Endothelial cell of umbilical vein (primary cell): ENCODE measurements around the gene SQSTM1. TPM values are rescaled to one million over a fixed set of nuclear protein-coding genes. Genes with fewer than 3 reads are reported as not detected.

ENCODE experiments used
- BruUV-seq: library from RNA; stranded (reverse); fragments of 400-500 nt; replicated peaks from 2 replicates; lab custom pipeline; 2021; lab: Mats Ljungman, UMichigan
- CTCF ChIA-PET: fragments of 300-600, 350-600 bp; sonication (Branson Sonifier 250); formaldehyde crosslinking; loops from one replicate; lab custom pipeline; 2021; ENCODE audit warnings: antibody characterized with exemption, inconsistent platforms; lab: Charles Lee
- POLR2A ChIA-PET: fragments of 300-600, 350-600 bp; sonication (Branson Sonifier 250); formaldehyde crosslinking; loops from one replicate; lab custom pipeline; 2021; ENCODE audit warnings: antibody characterized with exemption, inconsistent platforms; lab: Charles Lee
- DNase-seq: peaks from one replicate; pipeline ENCODE4 v3.0.0-alpha.2; 2011; ENCODE audit warnings: low read depth, low spot score
- FAIRE-seq: peaks from 2 replicates; lab custom pipeline; 2011; peaks lifted over from hg19 to GRCh38; lab: Jason Lieb, UNC
- H2AFZ ChIP-seq: 2 replicates; pipeline ENCODE4 v1.6.0; 2012; ENCODE audit warnings: low read depth, low read length, control low read depth, inconsistent platforms
- H3K27ac ChIP-seq: 2 replicates; pipeline ENCODE4 v1.5.1; 2011; ENCODE audit warnings: low read depth, mild to moderate bottlenecking, control low read depth, low read length, moderate library complexity; ENCODE audit not compliant: insufficient read depth
- H3K27me3 ChIP-seq, 2 experiments: 2 replicates each; pipeline versions ENCODE4 v1.6.0 to v1.6.1; 2011; ENCODE audit warnings: low read length in 2 of 2, mixed read lengths in 1 of 2; ENCODE audit not compliant: control insufficient read depth in 2 of 2, insufficient read depth in 2 of 2
- H3K36me3 ChIP-seq, 2 experiments: 2 replicates in 1 of 2; 3 replicates in 1 of 2; pipeline ENCODE4 v1.5.1; 2011; ENCODE audit warnings: low read length in 2 of 2, mild to moderate bottlenecking in 1 of 2, moderate library complexity in 1 of 2; ENCODE audit not compliant: control insufficient read depth in 2 of 2, insufficient read depth in 2 of 2; ENCODE audit errors: extremely low read depth in 1 of 2
- H3K4me1 ChIP-seq: 3 replicates; pipeline ENCODE4 v1.5.1; 2011; ENCODE audit warnings: mild to moderate bottlenecking, low read length; ENCODE audit not compliant: control insufficient read depth, insufficient read depth; ENCODE audit errors: extremely low read depth
- H3K4me2 ChIP-seq: 2 replicates; pipeline ENCODE4 v1.6.1; 2011; ENCODE audit warnings: low read length, control low read depth, mixed read lengths; ENCODE audit not compliant: insufficient read depth
- H3K4me3 ChIP-seq, 3 experiments: fragments of 200-600 bp in 1 of 3; sonication (generic), shearing (Covaris generic) in 1 of 3; replicated peaks in 1 of 3; 2 replicates each; pipeline ENCODE4 v1.5.1; 2011 to 2016; ENCODE audit warnings: control low read depth in 3 of 3, low read length in 3 of 3, mild to moderate bottlenecking in 2 of 3, inconsistent platforms in 1 of 3, low read depth in 1 of 3, moderate library complexity in 1 of 3; ENCODE audit not compliant: insufficient read depth in 1 of 3
- H3K79me2 ChIP-seq: 2 replicates; pipeline ENCODE4 v1.6.0; 2012; ENCODE audit warnings: low read length, inconsistent platforms; ENCODE audit not compliant: control insufficient read depth, insufficient read depth
- H3K9ac ChIP-seq: replicated peaks from 2 replicates; pipeline ENCODE3; 2011; ENCODE audit warnings: low read length, control low read depth; ENCODE audit not compliant: insufficient read depth; ENCODE audit errors: extremely low read depth
- H3K9me1 ChIP-seq: replicated peaks from 3 replicates; pipeline ENCODE4 v1.6.0; 2011; ENCODE audit warnings: mild to moderate bottlenecking, low read length; ENCODE audit not compliant: control insufficient read depth, insufficient read depth; ENCODE audit errors: extremely low read depth
- H3K9me3 ChIP-seq: replicated peaks from 2 replicates; pipeline ENCODE4 v1.5.1; 2012; ENCODE audit warnings: low read length, inconsistent platforms; ENCODE audit not compliant: control insufficient read depth, insufficient read depth
- H4K20me1 ChIP-seq: replicated peaks from 2 replicates; pipeline ENCODE3; 2011; ENCODE audit warnings: mild to moderate bottlenecking, low read length; ENCODE audit not compliant: control insufficient read depth, insufficient read depth; ENCODE audit errors: extremely low read depth
- CTCF ChIP-seq, 2 donors: IDR thresholded peaks; 1 replicate in 1 of 2; 2 replicates in 1 of 2; pipeline ENCODE4 v1.5.1; 2011; ENCODE audit warnings: low read length in 2 of 2, mild to moderate bottlenecking in 2 of 2, moderate library complexity in 2 of 2, control low read depth in 1 of 2, inconsistent platforms in 1 of 2, low read depth in 1 of 2; ENCODE audit not compliant: insufficient read depth in 1 of 2; ENCODE audit errors: extremely low read depth in 1 of 2
- EZH2 ChIP-seq: IDR thresholded peaks from 2 replicates; pipeline ENCODE4 v1.6.1; 2012; ENCODE audit warnings: borderline replicate concordance, low read depth, mild to moderate bottlenecking, moderate library complexity, low read length, inconsistent platforms; ENCODE audit not compliant: severe bottlenecking
- FOS ChIP-seq: IDR thresholded peaks from 2 replicates; pipeline ENCODE4 v1.6.1; 2011; ENCODE audit warnings: mild to moderate bottlenecking, low read length, moderate library complexity, borderline replicate concordance; ENCODE audit not compliant: insufficient read depth
- GATA2 ChIP-seq: IDR thresholded peaks from 2 replicates; pipeline ENCODE4 v1.7.0; 2011; ENCODE audit warnings: low read depth, mild to moderate bottlenecking, moderate library complexity, mixed read lengths, low read length; ENCODE audit not compliant: insufficient read length, insufficient read depth
- JUN ChIP-seq: IDR thresholded peaks from 2 replicates; pipeline ENCODE4 v1.6.1; 2011; ENCODE audit warnings: borderline replicate concordance, low read depth; ENCODE audit not compliant: insufficient read length, insufficient read depth
- MAX ChIP-seq: IDR thresholded peaks from 2 replicates; pipeline ENCODE4 v1.6.1; 2011; ENCODE audit not compliant: insufficient read depth, insufficient read length
- MYC ChIP-seq: IDR thresholded peaks from one replicate; pipeline ENCODE4 v1.6.1; 2011; ENCODE audit warnings: mild to moderate bottlenecking, low read depth, low read length
- POLR2A ChIP-seq: IDR thresholded peaks from 2 replicates; pipeline ENCODE4 v1.6.1; 2012; ENCODE audit warnings: low read depth, mild to moderate bottlenecking, control low read depth, low read length
- POLR2AphosphoS5 ChIP-seq: IDR thresholded peaks from 2 replicates; pipeline ENCODE4 v1.6.1; 2012; ENCODE audit warnings: low read depth, mild to moderate bottlenecking, control low read depth, low read length, moderate library complexity; ENCODE audit not compliant: insufficient read depth
- dilution Hi-C: fragments of 300-500 bp; cut with MboI; formaldehyde crosslinking; loops from one replicate; pipeline ENCODE4 v1.15.0; 2019; ENCODE audit warnings: low sequenced_read_pairs; ENCODE audit not compliant: extremely low pct_ligation_motif_present
- intact Hi-C: fragments of 100-400 bp; cut with micrococcal nuclease; formaldehyde crosslinking; loops from one replicate; pipeline ENCODE4 v1.10.0; 2022
- polyA plus RNA-seq, 4 experiments: library from polyadenylated mRNA; depleted of rRNA in 3 of 4; stranded (reverse) in 3 of 4; unstranded in 1 of 4; fragments of >200 nt; gene quantifications; 2 replicates each; pipeline versions ENCODE4 v1.2.1 to v1.2.3, GENCODE V29; 2011 to 2012; ENCODE audit warnings: missing spikeins in 1 of 4
- total RNA-seq: library from RNA; stranded (reverse); gene quantifications from 2 replicates; pipeline ENCODE4 v1.2.3, GENCODE V29; 2021

The SQSTM1 gene
- total and polyA plus RNA-seq, 2 donors (not counting 3 experiments of a cell fraction or from before 2014, with no cell fraction given) = 302 to 346 TPM

- no peak overlapping the region for H3K9ac ChIP-seq
- CTCF ChIA-PET = interaction anchor here (1.6 kb wide), 1 partner anchor 72 kb away, joined by 4 read pairs; no protein-coding TSS in a partner anchor
- no peak for FAIRE-seq
These were observed 52.9 kb downstream of the SQSTM1 start for GRCh38 chr5:179873588-179874110.

More at GRCh38 chr5:179873588-179874110, 52.9 kb downstream of the SQSTM1 start:
- H3K4me2 ChIP-seq = no peak overlapping the region
- TF ChIP-seq POLR2A (no peak), CTCF (IDR thresholded peaks at IDR 0.05; ENCODE audit: extremely low read depth in 1 of 2, insufficient read depth in 1 of 2, low read depth in 1 of 2, low read length in 2 of 2) (no peak), EZH2 (no peak), JUN (no peak), FOS (no peak), MAX (no peak), MYC (no peak), POLR2AphosphoS5 (no peak), GATA2 (no peak)
- POLR2A ChIA-PET = no interaction called here
- H3K9me1 ChIP-seq = no peaks in the 10 kb centered on the region
- H3K4me3 ChIP-seq = no peak overlapping the region
- peaks cover 4 to 63% of the 10 kb centered on the region in 2 experiments for H3K36me3 ChIP-seq
- no peaks in the 10 kb centered on the region for H3K79me2 ChIP-seq
- DNase-seq = no peak
- H3K27ac ChIP-seq = no peak overlapping the region
- H2AFZ ChIP-seq = no peak overlapping the region
- dilution Hi-C loops = no loop called here
- no peaks in the 10 kb centered on the region for H3K4me1 ChIP-seq
- intact Hi-C loops = no loop called here
- no peaks in the 10 kb centered on the region for H3K27me3 ChIP-seq
- no peaks in the 10 kb centered on the region for H3K9me3 ChIP-seq
- BruUV-seq = no TSS peak
- H4K20me1 ChIP-seq = no peaks in the 10 kb centered on the region
